ENCODE measurements around the gene RASGRF2.

- TF ChIP-seq CTCF (IDR thresholded peaks at IDR 0.05) (no peak), POLR2AphosphoS5 (IDR thresholded peaks at IDR 0.05) (no peak)
Measured at GRCh38 chr5:81251922-81252321, 291.8 kb downstream of the RASGRF2 start.

Data from transverse colon (tissue), 4 donors.